ENCODE data around the gene GPR39. TPM values are rescaled to one million over a fixed set of nuclear protein-coding genes. Genes with fewer than 3 reads are reported as not detected.

GPR39 gene
- not detected for total RNA-seq

DNA sequence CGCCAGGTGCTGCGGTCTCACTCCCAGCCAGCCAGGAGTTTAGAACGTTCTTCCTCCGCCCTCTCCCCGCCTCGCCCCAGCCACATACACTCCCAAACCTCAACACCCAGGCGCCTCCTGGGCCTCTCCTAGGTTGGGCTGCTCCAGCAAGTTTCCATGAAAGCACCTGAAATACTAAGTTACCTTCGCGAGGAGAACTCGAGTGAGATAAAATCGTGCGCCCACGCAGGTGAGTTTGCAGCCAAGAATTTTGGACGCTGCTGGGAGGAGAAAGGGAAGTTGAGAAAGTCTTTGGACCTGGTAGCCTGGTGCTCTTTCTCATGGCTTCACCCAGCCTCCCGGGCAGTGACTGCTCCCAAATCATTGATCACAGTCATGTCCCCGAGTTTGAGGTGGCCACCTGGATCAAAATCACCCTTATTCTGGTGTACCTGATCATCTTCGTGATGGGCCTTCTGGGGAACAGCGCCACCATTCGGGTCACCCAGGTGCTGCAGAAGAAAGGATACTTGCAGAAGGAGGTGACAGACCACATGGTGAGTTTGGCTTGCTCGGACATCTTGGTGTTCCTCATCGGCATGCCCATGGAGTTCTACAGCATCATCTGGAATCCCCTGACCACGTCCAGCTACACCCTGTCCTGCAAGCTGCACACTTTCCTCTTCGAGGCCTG lies at the start of gene GPR39:
Gene GPR39, plus strand, starts transcription at position 83 of the 673 bp plus-strand sequence.
- Mint-ChIP-seq H3K27me3 (peaks cover 28% of the 10 kb centered on the region), H3K9me3 (ENCODE audit: low read depth) (no peaks in the 10 kb centered on the region), H3K4me3 (no peak within 1 kb of the TSS), H3K4me1 (no peaks in the 10 kb centered on the region), H3K27ac (no peak within 1 kb of the TSS), H3K36me3 (ENCODE audit: low read depth) (no peaks in the 10 kb centered on the region)
- intact Hi-C loops (cut with DNase I, micrococcal nuclease), result no loop called here
- DNase-seq (no peak), ATAC-seq (no peak)
- POLR2A ChIA-PET, result no interaction called here
- CTCF ChIA-PET, result no interaction called here

DNA sequence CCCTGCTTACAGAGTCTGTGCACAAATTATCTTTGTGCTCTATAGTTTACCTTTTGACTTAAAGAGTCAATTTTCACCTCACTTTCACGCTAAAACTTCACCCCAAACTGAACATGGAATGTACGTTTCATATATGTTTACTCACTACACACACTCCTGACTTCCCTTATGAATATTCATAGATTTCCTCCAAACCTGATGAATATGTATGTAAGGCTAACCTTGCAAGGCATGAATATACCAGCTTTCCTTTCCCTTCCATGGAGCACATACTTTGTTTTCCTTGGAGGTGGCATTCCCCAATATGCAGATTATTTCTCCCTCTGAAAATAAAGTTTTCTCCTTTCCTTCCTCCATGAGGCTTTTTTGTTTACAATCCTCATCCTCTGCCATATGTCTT lies 48.4 kb upstream of the GPR39 start:
- H3K4me3 Mint-ChIP-seq, result no peak overlapping the region

DNA sequence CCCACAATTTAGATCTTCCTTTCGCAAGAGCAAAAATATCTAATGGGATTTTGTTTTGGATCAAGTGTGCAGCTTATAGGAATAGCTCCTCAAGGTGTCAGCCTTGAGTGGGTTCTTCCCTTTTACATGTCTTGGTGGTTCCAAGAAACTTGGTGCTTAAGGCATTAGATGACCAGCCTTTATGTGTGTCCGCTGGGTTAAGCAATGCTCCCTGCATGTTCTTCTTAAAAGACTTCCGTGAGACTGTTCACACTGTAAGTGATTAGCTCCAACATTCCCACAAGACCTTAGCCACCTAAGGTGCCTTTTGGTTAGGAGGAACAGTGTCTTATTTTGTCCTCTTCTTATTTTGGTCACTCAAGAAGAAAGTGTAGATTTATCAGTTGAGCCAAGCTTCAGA lies 44.3 kb upstream of the GPR39 start:
- Mint-ChIP-seq H3K36me3 (ENCODE audit: low read depth) (no peaks in the 10 kb centered on the region), H3K4me1 (no peaks in the 10 kb centered on the region), H3K4me3 (no peak overlapping the region), H3K27ac (no peak overlapping the region), H3K27me3 (no peaks in the 10 kb centered on the region), H3K9me3 (ENCODE audit: low read depth) (peaks cover 2% of the 10 kb centered on the region)
- intact Hi-C loops (cut with DNase I, micrococcal nuclease), result no loop called here
- ATAC-seq (no peak), DNase-seq (no peak)
- POLR2A ChIA-PET, result no interaction called here
- CTCF ChIA-PET, result no interaction called here

More for the DNA sequence above, 48.4 kb upstream of the GPR39 start:
- H3K27me3 Mint-ChIP-seq, result no peaks in the 10 kb centered on the region
- no peaks in the 10 kb centered on the region for H3K36me3 Mint-ChIP-seq (ENCODE audit: low read depth)
- POLR2A ChIA-PET, result no interaction called here
- intact Hi-C loops (cut with DNase I, micrococcal nuclease), result no loop called here
- no peak for ATAC-seq
- peaks cover 7% of the 10 kb centered on the region for H3K9me3 Mint-ChIP-seq (ENCODE audit: low read depth)
- H3K27ac Mint-ChIP-seq, result no peak overlapping the region
- DNase-seq, result no peak
- H3K4me1 Mint-ChIP-seq, result no peaks in the 10 kb centered on the region
- CTCF ChIA-PET, result no interaction called here

DNA sequence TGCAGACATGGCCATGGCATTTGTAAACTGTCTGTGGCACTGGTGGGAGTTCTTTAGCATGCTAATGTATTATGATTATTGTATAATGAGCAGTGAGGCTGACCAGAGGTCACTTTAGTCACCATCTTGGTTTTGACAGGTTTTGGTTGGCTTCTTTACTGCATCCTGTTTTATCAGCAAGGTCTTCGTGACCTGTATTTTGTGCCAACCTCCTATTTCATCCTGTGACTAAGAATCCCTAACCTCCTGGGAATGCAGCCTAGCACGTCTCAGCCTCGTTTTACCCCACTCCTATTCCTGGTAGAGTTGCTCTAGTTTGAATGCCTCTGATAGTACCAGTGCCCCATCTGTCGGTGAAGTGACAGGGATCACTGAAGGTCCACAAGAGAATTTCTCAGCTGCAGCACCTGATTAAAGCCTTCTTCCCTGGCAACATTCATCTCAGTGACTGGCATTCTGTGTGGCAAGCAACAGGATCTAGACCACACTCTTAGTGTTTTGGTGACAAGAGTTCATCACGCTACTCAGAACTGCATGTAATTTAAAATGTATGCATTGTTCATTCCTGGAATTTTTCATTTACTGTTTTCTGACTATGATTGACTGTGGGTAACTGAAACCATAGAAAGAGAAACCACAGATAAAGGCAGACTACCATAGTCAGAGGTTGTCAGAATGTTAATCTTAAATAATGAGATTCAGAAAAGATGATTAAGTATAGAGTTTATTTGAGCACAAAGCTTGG lies 43.0 kb upstream of the GPR39 start:
- Mint-ChIP-seq H3K27ac (no peak overlapping the region), H3K27me3 (no peaks in the 10 kb centered on the region), H3K4me1 (no peaks in the 10 kb centered on the region), H3K9me3 (ENCODE audit: low read depth) (no peaks in the 10 kb centered on the region), H3K36me3 (ENCODE audit: low read depth) (no peaks in the 10 kb centered on the region), H3K4me3 (no peak overlapping the region)
- ATAC-seq, result no peak
- ChIA-PET POLR2A (no interaction called here), CTCF (interaction anchor here (0.6 kb wide), 1 partner anchor 790 kb away, joined by 3 read pairs; no protein-coding TSS in a partner anchor)
- intact Hi-C loops (cut with DNase I, micrococcal nuclease), result no loop called here
- no peak for DNase-seq

DNA sequence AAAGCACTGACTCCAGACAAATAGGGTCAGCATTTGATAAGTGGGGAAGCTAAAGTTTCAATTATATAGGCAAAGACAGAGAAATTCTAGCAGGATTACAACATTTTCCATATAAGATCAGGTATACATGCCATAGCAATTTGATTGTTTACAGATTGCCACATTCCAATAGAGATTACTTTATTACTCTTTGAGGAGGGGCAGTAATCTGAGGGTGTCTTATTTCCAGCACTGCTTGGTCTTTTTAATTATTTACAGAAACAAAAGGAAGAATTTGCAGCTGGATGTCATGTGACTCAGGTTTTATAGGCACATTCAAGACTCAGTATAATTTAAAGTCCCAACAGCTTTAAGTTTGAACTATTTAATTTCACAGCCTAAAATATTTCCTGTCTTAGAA lies 42.5 kb upstream of the GPR39 start:
- H3K27me3 Mint-ChIP-seq, result no peaks in the 10 kb centered on the region
- POLR2A ChIA-PET, result no interaction called here
- DNase-seq, result no peak
- H3K4me3 Mint-ChIP-seq, result no peak overlapping the region
- H3K4me1 Mint-ChIP-seq, result no peaks in the 10 kb centered on the region
- H3K36me3 Mint-ChIP-seq (ENCODE audit: low read depth), result no peaks in the 10 kb centered on the region
- H3K9me3 Mint-ChIP-seq (ENCODE audit: low read depth), result no peaks in the 10 kb centered on the region
- H3K27ac Mint-ChIP-seq, result no peak overlapping the region
- intact Hi-C loops (cut with DNase I, micrococcal nuclease), result no loop called here
- no peak for ATAC-seq
- CTCF ChIA-PET, result interaction anchor here (0.6 kb wide), 1 partner anchor 789 kb away, joined by 3 read pairs; no protein-coding TSS in a partner anchor

DNA sequence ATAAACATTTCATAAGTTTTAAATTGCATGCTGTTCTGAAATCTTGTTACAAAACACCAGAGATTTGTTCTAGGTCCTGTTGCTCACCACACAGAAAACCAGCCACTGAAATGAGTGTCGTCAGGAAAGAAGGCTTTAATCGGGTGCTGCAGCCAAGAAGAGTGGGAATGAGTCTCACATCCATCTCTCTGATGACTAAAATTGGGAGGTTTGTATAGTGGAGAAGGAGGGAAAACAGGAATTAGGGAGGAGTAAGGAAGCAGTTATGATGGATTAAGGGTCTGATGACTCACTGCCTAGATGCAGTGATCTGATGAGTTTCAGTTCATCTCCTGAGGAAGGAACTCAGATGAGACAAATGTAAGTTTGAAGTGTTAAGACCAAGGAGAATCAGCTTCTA lies 42.1 kb upstream of the GPR39 start:
- no peaks in the 10 kb centered on the region for H3K27me3 Mint-ChIP-seq
- POLR2A ChIA-PET, result no interaction called here
- no peaks in the 10 kb centered on the region for H3K4me1 Mint-ChIP-seq
- H3K4me3 Mint-ChIP-seq, result no peak overlapping the region
- CTCF ChIA-PET, result interaction anchor here (0.6 kb wide), 1 partner anchor 789 kb away, joined by 3 read pairs; no protein-coding TSS in a partner anchor
- no peaks in the 10 kb centered on the region for H3K9me3 Mint-ChIP-seq (ENCODE audit: low read depth)
- ATAC-seq (no peak), DNase-seq (no peak)
- intact Hi-C loops (cut with DNase I, micrococcal nuclease), result no loop called here
- H3K36me3 Mint-ChIP-seq (ENCODE audit: low read depth), result no peaks in the 10 kb centered on the region
- H3K27ac Mint-ChIP-seq, result no peak overlapping the region

DNA sequence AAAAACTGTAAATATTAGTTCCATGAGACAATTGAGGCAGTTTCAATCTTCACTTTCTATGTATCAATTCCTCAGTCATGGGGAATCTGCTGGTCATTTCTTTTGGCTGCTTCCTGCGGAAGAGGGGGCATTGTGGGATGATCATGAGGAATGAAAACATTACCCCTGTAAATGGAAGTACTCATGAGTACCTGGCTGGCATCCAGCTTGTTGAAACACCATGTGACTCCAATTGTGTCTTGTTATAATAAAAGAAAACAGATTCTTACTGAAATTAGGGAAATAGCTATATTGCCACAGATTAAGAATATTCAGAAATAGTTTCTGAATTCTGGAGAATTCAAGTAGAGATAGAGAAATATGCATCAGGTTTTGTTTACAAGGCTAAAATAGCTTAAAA lies 41.6 kb upstream of the GPR39 start:
- H3K9me3 Mint-ChIP-seq (ENCODE audit: low read depth), result no peaks in the 10 kb centered on the region
- intact Hi-C loops (cut with DNase I, micrococcal nuclease), result no loop called here
- no peaks in the 10 kb centered on the region for H3K27me3 Mint-ChIP-seq
- ATAC-seq, result no peak
- no peaks in the 10 kb centered on the region for H3K4me1 Mint-ChIP-seq
- H3K27ac Mint-ChIP-seq, result no peak overlapping the region
- H3K4me3 Mint-ChIP-seq, result no peak overlapping the region
- POLR2A ChIA-PET, result no interaction called here
- CTCF ChIA-PET, result no interaction called here
- DNase-seq, result no peak
- H3K36me3 Mint-ChIP-seq (ENCODE audit: low read depth), result no peaks in the 10 kb centered on the region

DNA sequence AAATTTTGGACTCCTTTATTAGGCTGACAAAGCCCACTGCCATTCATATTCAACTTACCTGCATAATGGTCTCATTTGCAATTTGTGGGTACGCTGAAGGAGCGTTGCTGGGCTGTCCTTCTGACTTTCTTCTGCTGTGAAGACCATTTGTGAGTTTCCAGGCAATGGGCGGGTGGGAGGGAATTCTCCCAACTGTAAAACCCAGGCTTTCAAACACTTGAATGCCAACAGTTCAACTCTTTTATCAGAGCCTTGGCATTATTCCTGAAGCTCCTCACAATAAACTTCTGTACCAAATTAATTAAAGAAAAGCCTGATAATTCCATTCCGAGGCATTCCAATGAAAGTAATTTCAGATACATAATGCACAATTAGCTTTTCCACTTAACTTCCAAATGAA lies 35.2 kb upstream of the GPR39 start:
- Mint-ChIP-seq H3K9me3 (ENCODE audit: low read depth) (peaks cover 6% of the 10 kb centered on the region), H3K27me3 (no peaks in the 10 kb centered on the region), H3K36me3 (ENCODE audit: low read depth) (no peaks in the 10 kb centered on the region), H3K4me1 (no peaks in the 10 kb centered on the region), H3K27ac (no peak overlapping the region), H3K4me3 (no peak overlapping the region)
- ChIA-PET CTCF (no interaction called here), POLR2A (no interaction called here)
- ATAC-seq, result no peak
- intact Hi-C loops (cut with DNase I, micrococcal nuclease), result no loop called here
- DNase-seq, result no peak

DNA sequence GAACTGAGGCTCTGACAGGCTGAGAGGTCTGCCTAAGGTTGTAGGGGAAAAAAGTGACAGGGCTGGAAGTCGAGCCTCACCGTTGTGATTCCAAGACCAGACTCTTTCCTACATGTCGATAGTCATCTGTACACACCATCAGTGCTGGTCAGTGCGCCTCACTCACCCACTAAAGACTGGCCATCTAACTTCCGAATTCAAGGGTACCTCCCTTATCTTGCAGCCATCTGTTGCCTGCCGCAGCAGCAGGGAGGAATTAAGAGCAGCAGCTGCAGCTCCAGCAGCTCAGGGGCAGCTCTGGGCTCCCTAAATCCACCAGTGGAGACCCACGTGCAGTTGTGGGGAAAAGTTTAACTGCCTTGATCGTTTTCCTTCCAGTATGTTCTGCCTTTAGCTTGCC lies 32.6 kb upstream of the GPR39 start:
- POLR2A ChIA-PET, result no interaction called here
- no peak for ATAC-seq
- H3K4me3 Mint-ChIP-seq, result no peak overlapping the region
- no peak for DNase-seq
- H3K4me1 Mint-ChIP-seq, result no peaks in the 10 kb centered on the region
- peaks cover 10% of the 10 kb centered on the region for H3K9me3 Mint-ChIP-seq (ENCODE audit: low read depth)
- H3K36me3 Mint-ChIP-seq (ENCODE audit: low read depth), result no peaks in the 10 kb centered on the region
- CTCF ChIA-PET, result interaction anchor here (0.7 kb wide), 1 partner anchor 63 kb away, joined by 3 read pairs; no protein-coding TSS in a partner anchor
- no peaks in the 10 kb centered on the region for H3K27me3 Mint-ChIP-seq
- no peak overlapping the region for H3K27ac Mint-ChIP-seq
- intact Hi-C loops (cut with DNase I, micrococcal nuclease), result no loop called here

DNA sequence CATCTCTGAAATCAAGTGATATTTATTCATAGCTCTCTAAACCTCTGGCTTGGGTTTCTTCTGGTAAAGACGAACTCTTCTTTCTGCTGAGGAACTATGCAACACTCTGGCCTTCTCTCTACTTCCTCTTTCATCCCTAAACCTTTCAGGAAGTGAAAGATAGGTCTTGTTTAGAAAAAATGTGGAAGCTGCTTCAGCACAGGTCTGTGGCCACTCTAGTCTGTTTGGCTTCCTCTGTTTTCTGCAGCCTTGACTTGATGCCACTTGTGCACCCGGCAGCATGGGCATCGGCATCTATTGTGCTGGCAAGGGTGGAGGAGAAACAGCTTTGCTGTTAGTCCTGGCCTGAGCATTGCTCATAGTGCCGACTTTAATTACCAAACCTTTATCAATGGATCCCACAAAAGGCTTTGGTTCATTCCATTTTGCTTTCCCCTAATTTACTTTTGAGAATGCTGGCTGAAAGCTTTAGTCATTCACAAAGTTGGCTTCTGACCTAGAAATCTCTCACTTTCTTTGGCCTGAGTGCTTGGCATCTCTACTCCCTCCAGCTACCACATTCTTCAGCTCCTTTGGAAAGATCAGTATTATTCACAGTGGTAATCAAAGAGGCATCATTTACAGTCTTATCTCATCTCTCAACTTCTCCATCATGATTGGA lies 32.0 kb upstream of the GPR39 start:
- POLR2A ChIA-PET, result no interaction called here
- intact Hi-C loops (cut with DNase I, micrococcal nuclease), result no loop called here
- Mint-ChIP-seq H3K4me1 (no peaks in the 10 kb centered on the region), H3K9me3 (ENCODE audit: low read depth) (peaks cover 10% of the 10 kb centered on the region), H3K4me3 (no peak overlapping the region), H3K27me3 (no peaks in the 10 kb centered on the region), H3K36me3 (ENCODE audit: low read depth) (no peaks in the 10 kb centered on the region), H3K27ac (no peak overlapping the region)
- DNase-seq (no peak), ATAC-seq (no peak)
- CTCF ChIA-PET, result no interaction called here

DNA sequence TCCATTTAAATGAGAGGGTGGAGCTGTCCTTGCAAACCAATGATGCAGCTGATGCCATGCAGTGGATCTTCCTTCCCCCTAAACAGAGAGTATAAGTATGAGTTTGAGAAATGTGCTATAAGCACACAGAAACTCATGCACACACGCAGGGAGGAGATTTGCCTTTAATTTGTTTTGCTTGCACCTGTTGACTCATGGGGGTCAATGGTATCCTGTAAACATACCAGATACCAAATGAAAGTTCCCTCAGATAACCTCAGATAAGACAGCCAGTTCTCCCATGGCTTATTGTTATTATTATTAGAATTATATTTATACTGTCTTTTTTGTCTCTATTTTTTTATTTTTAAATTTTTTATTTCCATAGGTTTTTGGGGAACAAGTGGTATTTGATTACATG lies 29.5 kb upstream of the GPR39 start:
- Mint-ChIP-seq H3K36me3 (ENCODE audit: low read depth) (no peaks in the 10 kb centered on the region), H3K27me3 (peaks cover 3% of the 10 kb centered on the region), H3K27ac (no peak overlapping the region), H3K9me3 (ENCODE audit: low read depth) (peaks cover 4% of the 10 kb centered on the region), H3K4me3 (no peak overlapping the region), H3K4me1 (no peaks in the 10 kb centered on the region)
- intact Hi-C loops (cut with DNase I, micrococcal nuclease), result no loop called here
- DNase-seq, result no peak
- POLR2A ChIA-PET, result no interaction called here
- no peak for ATAC-seq
- CTCF ChIA-PET, result no interaction called here

DNA sequence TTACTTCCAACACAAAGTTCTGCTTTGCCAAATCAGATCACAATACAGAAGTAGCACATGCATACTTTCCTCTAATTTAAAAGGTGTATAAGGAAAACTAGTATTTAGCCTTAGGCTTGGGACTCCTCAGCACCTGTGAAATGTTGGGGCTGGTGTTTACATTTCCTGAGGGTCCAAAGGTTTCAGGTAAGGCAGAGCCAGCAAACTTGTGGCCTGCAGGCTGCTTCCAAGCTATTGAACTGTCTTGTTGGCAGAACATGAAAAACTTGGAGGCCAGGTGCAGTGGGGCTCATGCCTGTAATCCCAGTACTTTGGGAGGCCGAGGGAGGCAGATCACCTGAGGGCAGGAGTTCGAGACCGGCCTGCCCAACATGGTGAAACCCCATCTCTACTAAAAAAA lies 26.5 kb upstream of the GPR39 start:
- Mint-ChIP-seq H3K27ac (no peak overlapping the region), H3K27me3 (peaks cover 3% of the 10 kb centered on the region), H3K4me3 (no peak overlapping the region), H3K4me1 (no peaks in the 10 kb centered on the region), H3K36me3 (ENCODE audit: low read depth) (no peaks in the 10 kb centered on the region), H3K9me3 (ENCODE audit: low read depth) (peaks cover 4% of the 10 kb centered on the region)
- intact Hi-C loops (cut with DNase I, micrococcal nuclease), result no loop called here
- DNase-seq, result no peak
- no peak for ATAC-seq
- ChIA-PET POLR2A (no interaction called here), CTCF (no interaction called here)

All from activated CD4-positive, alpha-beta T cell treated with anti-CD3 and anti-CD28 coated beads for 36 hours (primary cell).